Keratinocyte (primary cell): ENCODE measurements around the gene VAMP8. TPM values are rescaled to one million over a fixed set of nuclear protein-coding genes. Genes with fewer than 3 reads are reported as not detected.

ENCODE experiments used
- DNase-seq: peaks from one replicate; pipeline ENCODE4 v3.0.0-alpha.2; 2011; ENCODE audit warnings: low read depth, missing footprints, low spot score
- FAIRE-seq: peaks from 2 replicates; lab custom pipeline; 2011; peaks lifted over from hg19 to GRCh38; lab: Jason Lieb, UNC
- H2AFZ ChIP-seq: 2 replicates; pipeline ENCODE4 v1.6.0; 2012; ENCODE audit warnings: low read length, control low read depth, inconsistent platforms; ENCODE audit not compliant: control insufficient read depth
- H3K27ac ChIP-seq: 2 replicates; pipeline ENCODE4 v1.5.1; 2011; ENCODE audit warnings: low read length; ENCODE audit not compliant: control insufficient read depth, insufficient read depth
- H3K27me3 ChIP-seq: 3 replicates; pipeline ENCODE4 v1.6.0; 2011; ENCODE audit warnings: low read length; ENCODE audit not compliant: control insufficient read depth, insufficient read depth; ENCODE audit errors: extremely low read depth
- H3K36me3 ChIP-seq, 2 experiments: 2 replicates in 1 of 2; 3 replicates in 1 of 2; pipeline ENCODE4 v1.5.1; 2011; ENCODE audit warnings: low read length in 2 of 2, mild to moderate bottlenecking in 1 of 2; ENCODE audit not compliant: control insufficient read depth in 2 of 2, insufficient read depth in 2 of 2; ENCODE audit errors: extremely low read depth in 1 of 2
- H3K4me1 ChIP-seq: 3 replicates; pipeline ENCODE4 v1.5.1; 2011; ENCODE audit warnings: low read length; ENCODE audit not compliant: control insufficient read depth, insufficient read depth; ENCODE audit errors: extremely low read depth
- H3K4me2 ChIP-seq: 3 replicates; pipeline ENCODE4 v1.6.0; 2011; ENCODE audit warnings: low read depth, low read length; ENCODE audit not compliant: control insufficient read depth, insufficient read depth; ENCODE audit errors: extremely low read depth
- H3K4me3 ChIP-seq, 3 experiments: fragments of 200-600 bp in 1 of 3; sonication (generic) in 1 of 3; 2 replicates in 2 of 3; 3 replicates in 1 of 3; pipeline ENCODE4 v1.5.1; 2011 to 2016; ENCODE audit warnings: low read length in 3 of 3, mild to moderate bottlenecking in 3 of 3, control low read depth in 2 of 3, inconsistent platforms in 1 of 3, low read depth in 1 of 3, mixed read lengths in 1 of 3, mixed run types in 1 of 3, moderate library complexity in 1 of 3; ENCODE audit not compliant: control insufficient read depth in 2 of 3, insufficient read depth in 2 of 3; ENCODE audit errors: extremely low read depth in 1 of 3
- H3K79me2 ChIP-seq: 2 replicates; pipeline ENCODE4 v1.6.0; 2012; ENCODE audit warnings: low read length; ENCODE audit not compliant: control insufficient read depth, insufficient read depth
- H3K9ac ChIP-seq: 3 replicates; pipeline ENCODE4 v1.6.0; 2011; ENCODE audit warnings: low read length; ENCODE audit not compliant: control insufficient read depth, insufficient read depth; ENCODE audit errors: extremely low read depth
- H3K9me1 ChIP-seq: 3 replicates; pipeline ENCODE4 v1.6.0; 2011; ENCODE audit warnings: low read length; ENCODE audit not compliant: control insufficient read depth, insufficient read depth; ENCODE audit errors: extremely low read depth
- H3K9me3 ChIP-seq: 2 replicates; pipeline ENCODE4 v1.5.1; 2012; ENCODE audit warnings: low read depth, low read length; ENCODE audit not compliant: control insufficient read depth
- H4K20me1 ChIP-seq: 3 replicates; pipeline ENCODE4 v1.6.0; 2011; ENCODE audit warnings: low read length; ENCODE audit not compliant: control insufficient read depth, insufficient read depth; ENCODE audit errors: extremely low read depth
- EZH2 ChIP-seq: IDR thresholded peaks from one replicate; pipeline ENCODE4 v1.6.1; 2012; ENCODE audit warnings: inconsistent platforms, mild to moderate bottlenecking, low read length, moderate library complexity
- dilution Hi-C: fragments of 300-500 bp; cut with MboI; formaldehyde crosslinking; loops from one replicate; pipeline ENCODE4 v1.7.0; 2020; ENCODE audit warnings: low sequenced_read_pairs; ENCODE audit not compliant: extremely low pct_ligation_motif_present
- polyA minus RNA-seq, 3 experiments: library from RNA; depleted of rRNA, polyadenylated mRNA; stranded (reverse); fragments of >200 nt; gene quantifications; 1 replicate in 1 of 3; 2 replicates in 1 of 3; 3 replicates in 1 of 3; pipeline ENCODE4 v1.2.3, GENCODE V29; 2011
- polyA plus RNA-seq, 5 experiments: library from polyadenylated mRNA; depleted of rRNA in 3 of 5; stranded (reverse) in 3 of 5; stranded (forward) in 1 of 5; unstranded in 1 of 5; fragments of >200 nt; gene quantifications; 1 replicate in 1 of 5; 2 replicates in 3 of 5; 3 replicates in 1 of 5; pipeline versions ENCODE4 v1.2.1 to v1.2.3, GENCODE V29; 2011 to 2012; ENCODE audit warnings: missing spikeins in 2 of 5, low read depth in 1 of 5, low replicate concordance in 1 of 5
- TF ChIP-seq, protein P1 (sequence below), 3 experiments: IDR thresholded peaks in 1 of 3; conservative IDR thresholded peaks in 1 of 3; optimal IDR thresholded peaks in 1 of 3; 2 replicates in 2 of 3; 3 replicates in 1 of 3; pipeline versions ENCODE3 to v1.5.1; 2011; ENCODE audit warnings: low read length in 3 of 3, mild to moderate bottlenecking in 3 of 3, moderate library complexity in 2 of 3, control low read depth in 1 of 3, inconsistent platforms in 1 of 3; ENCODE audit not compliant: insufficient read depth in 2 of 3; ENCODE audit errors: extremely low read depth in 1 of 3

VAMP8 gene
- 291 to 385 TPM (median 323 TPM) in 3 replicates for polyA plus RNA-seq
- polyA plus RNA-seq (2011; ENCODE audit: low read depth), result 115 TPM
- polyA plus RNA-seq (2011; cell fraction: cytosol; rRNA removed), result 423 and 525 TPM in 2 replicates
- 184 and 200 TPM in 2 replicates for polyA plus RNA-seq (2011; cell fraction: nucleus; rRNA removed)
- 220 and 230 TPM in 2 replicates for polyA plus RNA-seq (2012; ENCODE audit: low replicate concordance)
- 45.8 to 108 TPM (median 86.7 TPM) in 3 replicates for polyA minus RNA-seq
- 50.3 TPM for polyA minus RNA-seq (2011; cell fraction: cytosol; rRNA and poly(A)+ RNA removed)
- 17.8 and 33.5 TPM in 2 replicates for polyA minus RNA-seq (2011; cell fraction: nucleus; rRNA and poly(A)+ RNA removed)

DNA sequence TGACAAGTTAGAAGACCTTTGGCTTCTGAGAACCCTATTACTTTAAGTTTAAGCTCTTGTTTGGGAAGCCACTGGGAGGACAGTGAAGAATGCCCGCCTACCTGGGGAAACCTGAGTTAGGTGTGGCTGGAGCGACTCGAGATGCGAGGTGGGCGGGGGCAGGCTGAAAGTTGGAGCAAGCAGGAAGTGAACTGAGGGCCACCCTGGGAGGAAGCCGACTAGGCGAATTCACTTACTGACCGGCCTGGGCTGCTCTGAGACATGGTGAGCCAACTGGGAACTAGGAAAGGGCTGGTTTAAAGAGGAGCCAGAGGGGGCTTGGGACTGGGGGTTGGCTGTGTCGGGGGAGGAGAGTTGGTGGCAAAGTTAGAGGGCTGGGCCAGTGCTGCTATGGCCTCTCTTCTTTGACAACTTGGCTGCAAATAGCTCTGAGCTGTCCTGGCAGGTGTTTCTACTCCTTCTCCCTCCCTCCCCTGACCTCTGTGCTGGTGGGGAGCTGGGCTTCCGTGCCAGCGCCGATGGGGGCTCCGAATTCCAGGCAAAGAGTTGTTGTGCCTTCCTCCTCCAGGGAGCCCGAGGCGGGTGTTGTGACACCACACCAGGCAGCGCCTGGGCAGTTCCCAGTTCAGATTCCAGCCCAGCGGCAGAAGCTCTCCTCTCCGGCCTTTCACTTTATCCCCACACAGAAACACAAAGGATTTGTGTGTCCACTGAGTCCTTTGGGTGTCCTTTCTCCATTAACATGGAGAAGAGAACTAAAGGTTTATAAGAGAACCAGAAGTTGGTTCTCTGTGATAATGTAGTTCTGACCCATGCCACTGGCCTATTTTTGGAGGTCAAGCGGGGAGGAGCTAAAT is at the start of gene VAMP8:
Gene VAMP8 (plus strand): TSS at position 201 of the 857 bp plus-strand sequence. CDS start 61 bp downstream, at position 262.
- H3K4me2 ChIP-seq, result peak within 1 kb of the TSS; percentile 99
- H3K4me1 ChIP-seq, result peaks cover 23% of the 10 kb centered on the region
- H3K9me3 ChIP-seq, result no peaks in the 10 kb centered on the region
- no peaks in the 10 kb centered on the region for H3K9me1 ChIP-seq
- peak within 1 kb of the TSS; percentile 74 for H3K9ac ChIP-seq
- H3K27me3 ChIP-seq, result no peaks in the 10 kb centered on the region
- H4K20me1 ChIP-seq, result no peaks in the 10 kb centered on the region
- H3K36me3 ChIP-seq, result peaks cover 15 to 24% of the 10 kb centered on the region in 2 experiments
- TF ChIP-seq, protein P1, sequence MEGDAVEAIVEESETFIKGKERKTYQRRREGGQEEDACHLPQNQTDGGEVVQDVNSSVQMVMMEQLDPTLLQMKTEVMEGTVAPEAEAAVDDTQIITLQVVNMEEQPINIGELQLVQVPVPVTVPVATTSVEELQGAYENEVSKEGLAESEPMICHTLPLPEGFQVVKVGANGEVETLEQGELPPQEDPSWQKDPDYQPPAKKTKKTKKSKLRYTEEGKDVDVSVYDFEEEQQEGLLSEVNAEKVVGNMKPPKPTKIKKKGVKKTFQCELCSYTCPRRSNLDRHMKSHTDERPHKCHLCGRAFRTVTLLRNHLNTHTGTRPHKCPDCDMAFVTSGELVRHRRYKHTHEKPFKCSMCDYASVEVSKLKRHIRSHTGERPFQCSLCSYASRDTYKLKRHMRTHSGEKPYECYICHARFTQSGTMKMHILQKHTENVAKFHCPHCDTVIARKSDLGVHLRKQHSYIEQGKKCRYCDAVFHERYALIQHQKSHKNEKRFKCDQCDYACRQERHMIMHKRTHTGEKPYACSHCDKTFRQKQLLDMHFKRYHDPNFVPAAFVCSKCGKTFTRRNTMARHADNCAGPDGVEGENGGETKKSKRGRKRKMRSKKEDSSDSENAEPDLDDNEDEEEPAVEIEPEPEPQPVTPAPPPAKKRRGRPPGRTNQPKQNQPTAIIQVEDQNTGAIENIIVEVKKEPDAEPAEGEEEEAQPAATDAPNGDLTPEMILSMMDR (optimal IDR thresholded peaks at IDR 0.05 in 1 of 3, IDR thresholded peaks at IDR 0.05 in 1 of 3, conservative IDR thresholded peaks at IDR 0.05 in 1 of 3; ENCODE audit: extremely low read depth in 1 of 3, insufficient read depth in 2 of 3, low read length in 3 of 3), result no peak
- no peak for TF ChIP-seq EZH2
- H3K27ac ChIP-seq, result peak within 1 kb of the TSS; percentile 64
- peak within 1 kb of the TSS; percentile 64 for H2AFZ ChIP-seq
- dilution Hi-C loops, result no loop called here
- H3K4me3 ChIP-seq, result peak within 1 kb of the TSS; percentile 74 to 94 (median 94)
- DNase-seq (peak; percentile 62), FAIRE-seq (peak; percentile 66)
- peaks cover 20% of the 10 kb centered on the region for H3K79me2 ChIP-seq

DNA sequence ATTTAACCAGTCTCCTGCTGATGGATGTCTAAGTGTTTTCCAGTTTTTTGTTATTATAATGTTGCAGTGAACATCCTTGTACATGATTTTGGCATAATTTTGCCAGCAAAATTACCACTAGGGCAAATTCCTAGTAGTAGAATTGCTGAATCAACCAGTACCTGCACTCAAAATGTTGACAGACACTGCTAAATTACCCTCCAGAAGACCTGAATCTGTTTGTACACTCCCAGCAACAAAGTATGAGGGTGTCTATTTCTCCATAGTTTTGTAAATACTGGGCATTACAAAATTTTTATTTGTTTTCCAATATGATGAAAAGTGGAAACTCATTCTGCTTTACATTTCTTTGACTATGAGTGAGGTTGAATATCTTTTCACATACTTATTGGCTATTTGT is 49.6 kb upstream of the VAMP8 start:
- no peaks in the 10 kb centered on the region for H3K79me2 ChIP-seq
- H3K36me3 ChIP-seq, result no peaks in the 10 kb centered on the region
- no peak for DNase-seq
- H4K20me1 ChIP-seq, result no peaks in the 10 kb centered on the region
- H3K9me1 ChIP-seq, result no peaks in the 10 kb centered on the region
- TF ChIP-seq, protein P1 (optimal IDR thresholded peaks at IDR 0.05 in 1 of 3, IDR thresholded peaks at IDR 0.05 in 1 of 3, conservative IDR thresholded peaks at IDR 0.05 in 1 of 3; ENCODE audit: extremely low read depth in 1 of 3, insufficient read depth in 2 of 3, low read length in 3 of 3), result no peak
- TF ChIP-seq EZH2, result no peak
- no peaks in the 10 kb centered on the region for H3K9me3 ChIP-seq
- FAIRE-seq, result no peak
- H3K27ac ChIP-seq, result no peak overlapping the region
- no peaks in the 10 kb centered on the region for H3K4me1 ChIP-seq
- no peaks in the 10 kb centered on the region for H3K27me3 ChIP-seq
- no peak overlapping the region for H3K9ac ChIP-seq
- H3K4me2 ChIP-seq, result no peak overlapping the region
- H2AFZ ChIP-seq, result no peak overlapping the region
- dilution Hi-C loops, result no loop called here
- H3K4me3 ChIP-seq, result no peak overlapping the region
